Measurements from ENCODE around the gene LY86. TPM values are rescaled to one million over a fixed set of nuclear protein-coding genes. Genes with fewer than 3 reads are reported as not detected.

The LY86 gene
- total RNA-seq, 1 experiment from 2014 or later: not detected

GRCh38 chr6:6685249-6686040 lies 96.9 kb downstream of the LY86 start:
- Histone ChIP-seq H2BK12ac (ENCODE audit: insufficient read length, low read depth, low read length) (no peak overlapping the region), H3K4ac (ENCODE audit: low read depth, low read length) (no peak overlapping the region), H4K5ac (ENCODE audit: insufficient read length, low read depth, low read length) (no peak overlapping the region), H3K56ac (ENCODE audit: insufficient read length, low read depth, low read length) (no peak overlapping the region), H3K27me3 (ENCODE audit: insufficient read depth, low read length) (no peaks in the 10 kb centered on the region), H3K23me2 (ENCODE audit: insufficient read length, low read depth, low read length, poor library complexity, severe bottlenecking) (peaks cover 8% of the 10 kb centered on the region), H3K4me1 (ENCODE audit: insufficient read depth, low read length) (no peaks in the 10 kb centered on the region; the same call in 1 of the 2 replicates), H2BK5ac (ENCODE audit: insufficient read length, low read length) (no peak overlapping the region), H3K18ac (ENCODE audit: insufficient read length, low read depth, low read length) (no peak overlapping the region), H3K9ac (ENCODE audit: extremely low read depth, insufficient read length, low read length) (no peak overlapping the region), H2BK120ac (ENCODE audit: low read depth, low read length, poor library complexity, severe bottlenecking) (no peak overlapping the region), H3T11ph (ENCODE audit: low read length) (no peak overlapping the region), H2BK20ac (ENCODE audit: low read depth, low read length, poor library complexity, severe bottlenecking) (no peak overlapping the region), H4K8ac (replicated peaks; ENCODE audit: insufficient read length, low read depth, low read length) (no peak overlapping the region), H2AFZ (ENCODE audit: low read length) (no peak overlapping the region), H3K23ac (ENCODE audit: insufficient read length, low read depth, low read length) (no peak overlapping the region), H2AK5ac (ENCODE audit: insufficient read length, low read length) (no peak overlapping the region), H4K20me1 (ENCODE audit: control insufficient read depth, insufficient read depth, insufficient read length) (no peaks in the 10 kb centered on the region), H3K14ac (ENCODE audit: insufficient read depth, low read length) (no peak overlapping the region), H3K27ac (ENCODE audit: insufficient read length, low read depth, low read length) (no peak overlapping the region), H3K9me3 (ENCODE audit: control insufficient read depth, low read depth, low read length) (no peaks in the 10 kb centered on the region), H2BK15ac (ENCODE audit: low read depth, low read length) (no peak overlapping the region), H4K91ac (ENCODE audit: insufficient read length, low read depth, low read length) (no peak overlapping the region), H3K79me2 (ENCODE audit: insufficient read depth, low read length) (no peaks in the 10 kb centered on the region), H3K79me1 (ENCODE audit: insufficient read depth, low read depth, low read length, poor library complexity, severe bottlenecking) (no peaks in the 10 kb centered on the region), H3K4me2 (ENCODE audit: insufficient read depth, insufficient read length, low read length) (no peak overlapping the region)
- Mint-ChIP-seq H3K4me3 (no peak overlapping the region), H3K27me3 (ENCODE audit: low read depth) (peaks cover 18% of the 10 kb centered on the region), H3K27ac (no peak overlapping the region), H3K36me3 (ENCODE audit: insufficient read depth in 1 of 3, low read depth in 3 of 3) (peaks cover 0 to 13% (median 0%) of the 10 kb centered on the region in 3 experiments; a peak in 3 of 7 replicates), H3K4me1 (peaks cover 36 to 40% of the 10 kb centered on the region in 2 experiments), H3K9me3 (no peaks in the 10 kb centered on the region; a peak in 1 of 5 replicates)
- WGBS (ENCODE audit: extremely low coverage, insufficient read length, low lambda C conversion rate): no CpG with 5 or more reads among the region's 12 CpGs
- no peak for DNase-seq
- TF ChIP-seq CTCF (conservative IDR thresholded peaks at IDR 0.05): no peak

Data from H9 (cell line).